GM23338 (cell line): ENCODE data around the gene ALOX15B. TPM values are rescaled to one million over a fixed set of nuclear protein-coding genes. Genes with fewer than 3 reads are reported as not detected.

Source experiments
- ATAC-seq: fragments of 200-7000 bp; cut with Tn5 transposase; 3 replicates; pipeline ENCODE4 v1.9.1; 2020
- DNase-seq: peaks from one replicate; pipeline ENCODE4 v3.0.0-alpha.2; 2015; ENCODE audit warnings: low spot score
- H2AFZ ChIP-seq: fragments of 200-600 bp; sonication (generic); 2 replicates; pipeline ENCODE4 v1.8.0; 2016; ENCODE audit warnings: antibody characterized with exemption, mild to moderate bottlenecking, moderate library complexity
- H3F3A ChIP-seq: fragments of 200-600 bp; sonication (generic); replicated peaks from 2 replicates; pipeline ENCODE4 v1.8.0; 2017; ENCODE audit warnings: antibody characterized with exemption, mixed run types, low read depth
- H3K27ac ChIP-seq: fragments of 200-600 bp; sonication (generic); 2 replicates; pipeline ENCODE4 v1.6.1; 2016; ENCODE audit warnings: low read depth
- H3K27me3 ChIP-seq: fragments of 200-600 bp; sonication (generic); 2 replicates; pipeline ENCODE4 v1.8.0; 2016; ENCODE audit warnings: mild to moderate bottlenecking, mixed run types, moderate library complexity; ENCODE audit not compliant: insufficient read depth
- H3K36me3 ChIP-seq: fragments of 200-600 bp; sonication (generic); 2 replicates; pipeline ENCODE4 v1.8.0; 2016; ENCODE audit warnings: mild to moderate bottlenecking; ENCODE audit not compliant: insufficient read depth
- H3K4me1 ChIP-seq: fragments of 200-600 bp; sonication (generic); 2 replicates; pipeline ENCODE4 v1.8.0; 2016; ENCODE audit warnings: mild to moderate bottlenecking, moderate library complexity; ENCODE audit not compliant: insufficient read depth
- H3K4me2 ChIP-seq: fragments of 200-600 bp; sonication (generic); 2 replicates; pipeline ENCODE4 v1.7.1; 2017; ENCODE audit warnings: mixed run types
- H3K4me3 ChIP-seq: fragments of 200-600 bp; sonication (generic); 2 replicates; pipeline ENCODE4 v1.6.1; 2016; ENCODE audit warnings: mixed run types
- H3K79me2 ChIP-seq: fragments of 200-600 bp; sonication (generic); replicated peaks from 2 replicates; pipeline ENCODE4 v1.8.0; 2017; ENCODE audit warnings: mild to moderate bottlenecking; ENCODE audit not compliant: insufficient read depth
- H3K9me2 ChIP-seq: fragments of 200-600 bp; sonication (generic); 2 replicates; pipeline ENCODE4 v1.8.0; 2017; ENCODE audit not compliant: insufficient read depth
- H4K20me1 ChIP-seq: fragments of 200-600 bp; sonication (generic); replicated peaks from 2 replicates; pipeline ENCODE4 v1.8.0; 2017; ENCODE audit warnings: mild to moderate bottlenecking; ENCODE audit not compliant: insufficient read depth
- H3K27ac Mint-ChIP-seq: 2 replicates; pipeline ENCODE4 v1.8.0; 2020; ENCODE audit warnings: inconsistent platforms, mild to moderate bottlenecking, moderate library complexity, mixed read lengths
- H3K27me3 Mint-ChIP-seq: 3 replicates; pipeline ENCODE4 v1.8.0; 2022; ENCODE audit warnings: low read depth, mild to moderate bottlenecking, moderate library complexity, mixed read lengths, inconsistent platforms; ENCODE audit not compliant: insufficient read depth, poor library complexity
- H3K36me3 Mint-ChIP-seq: 3 replicates; pipeline ENCODE4 v1.8.0; 2021; ENCODE audit warnings: low read depth, mild to moderate bottlenecking, inconsistent platforms, moderate library complexity, mixed read lengths
- H3K4me1 Mint-ChIP-seq: 3 replicates; pipeline ENCODE4 v1.8.0; 2020; ENCODE audit warnings: mild to moderate bottlenecking, inconsistent platforms, mixed read lengths
- H3K4me3 Mint-ChIP-seq: 3 replicates; pipeline ENCODE4 v1.8.0; 2021; ENCODE audit warnings: moderate library complexity, mild to moderate bottlenecking, inconsistent platforms, mixed read lengths
- H3K9me3 Mint-ChIP-seq: 3 replicates; pipeline ENCODE4 v1.8.0; 2020; ENCODE audit warnings: moderate library complexity, mild to moderate bottlenecking, inconsistent platforms, mixed read lengths
- EZH2phosphoT487 ChIP-seq: fragments of 200-600 bp; sonication (generic); IDR thresholded peaks from one replicate; pipeline ENCODE4 v1.8.1; 2018; ENCODE audit warnings: antibody characterized with exemption; ENCODE audit not compliant: unreplicated experiment
- JUNB ChIP-seq: IDR thresholded peaks from one replicate; pipeline ENCODE4 v1.6.1; 2016; ENCODE audit warnings: antibody characterized with exemption; ENCODE audit not compliant: unreplicated experiment
- NANOG ChIP-seq: IDR thresholded peaks from 2 replicates; pipeline ENCODE4 v1.6.1; 2016; ENCODE audit warnings: antibody characterized with exemption, borderline replicate concordance
- POLR2AphosphoS5 ChIP-seq: IDR thresholded peaks from 2 replicates; pipeline ENCODE4 v1.6.1; 2016; ENCODE audit warnings: antibody characterized with exemption, low read depth
- STAT1 ChIP-seq: IDR thresholded peaks from one replicate; pipeline ENCODE4 v1.6.1; 2016; ENCODE audit warnings: antibody characterized with exemption; ENCODE audit not compliant: unreplicated experiment
- ZNF114 ChIP-seq: fragments of 250-450 bp; sonication (Bioruptor Pico); IDR thresholded peaks from 2 replicates; pipeline ENCODE4 v1.5.0; 2020; ENCODE audit warnings: mild to moderate bottlenecking, moderate library complexity
- ZNF462 ChIP-seq: fragments of 250-450 bp; sonication (Bioruptor Pico); IDR thresholded peaks from 2 replicates; pipeline ENCODE4 v1.5.0; 2020; ENCODE audit warnings: mild to moderate bottlenecking, moderate library complexity
- polyA plus RNA-seq: library from polyadenylated mRNA; unstranded; fragments of >200 nt; fragmentation: Nextera tagmentation; extraction: Ambion mirVana; gene quantifications from 2 replicates; pipeline ENCODE4 v1.2.1, GENCODE V29; 2016
- total RNA-seq: library from RNA; depleted of rRNA; stranded (reverse); fragments of >200 nt; shearing (Covaris generic); gene quantifications from 2 replicates; pipeline ENCODE4 v1.2.3, GENCODE V29; 2014
- TF ChIP-seq, protein P1 (sequence below): IDR thresholded peaks from 2 replicates; pipeline ENCODE4 v1.6.1; 2016; ENCODE audit warnings: antibody characterized with exemption

ALOX15B gene
- total and polyA plus RNA-seq, 2 experiments from 2014 or later: 0.42 to 0.45 TPM

- no peaks in the 10 kb centered on the region for H3K9me2 ChIP-seq
- H3K4me3 ChIP-seq: no peak overlapping the region
- no peaks in the 10 kb centered on the region for H4K20me1 ChIP-seq
- no peak overlapping the region for H3K4me2 ChIP-seq
- ATAC-seq (no peak), DNase-seq (no peak)
- TF ChIP-seq STAT1: no peak
- no peak overlapping the region for H3K27ac ChIP-seq
- no peak overlapping the region for H3K27ac Mint-ChIP-seq
- peaks cover 19% of the 10 kb centered on the region for H3K27me3 ChIP-seq
- no peaks in the 10 kb centered on the region for H3K4me1 ChIP-seq
- no peak overlapping the region for H2AFZ ChIP-seq
- no peaks in the 10 kb centered on the region for H3K36me3 ChIP-seq
- peaks cover 9% of the 10 kb centered on the region for H3K4me1 Mint-ChIP-seq
- no peak overlapping the region for H3K4me3 Mint-ChIP-seq
- no peaks in the 10 kb centered on the region for H3F3A ChIP-seq
- H3K27me3 Mint-ChIP-seq: peaks cover 22% of the 10 kb centered on the region
- no peaks in the 10 kb centered on the region for H3K79me2 ChIP-seq
- no peaks in the 10 kb centered on the region for H3K9me3 Mint-ChIP-seq
- H3K36me3 Mint-ChIP-seq: no peaks in the 10 kb centered on the region
Observed at GRCh38 chr17:8019665-8020650, 18.9 kb upstream of the ALOX15B start.

DNA sequence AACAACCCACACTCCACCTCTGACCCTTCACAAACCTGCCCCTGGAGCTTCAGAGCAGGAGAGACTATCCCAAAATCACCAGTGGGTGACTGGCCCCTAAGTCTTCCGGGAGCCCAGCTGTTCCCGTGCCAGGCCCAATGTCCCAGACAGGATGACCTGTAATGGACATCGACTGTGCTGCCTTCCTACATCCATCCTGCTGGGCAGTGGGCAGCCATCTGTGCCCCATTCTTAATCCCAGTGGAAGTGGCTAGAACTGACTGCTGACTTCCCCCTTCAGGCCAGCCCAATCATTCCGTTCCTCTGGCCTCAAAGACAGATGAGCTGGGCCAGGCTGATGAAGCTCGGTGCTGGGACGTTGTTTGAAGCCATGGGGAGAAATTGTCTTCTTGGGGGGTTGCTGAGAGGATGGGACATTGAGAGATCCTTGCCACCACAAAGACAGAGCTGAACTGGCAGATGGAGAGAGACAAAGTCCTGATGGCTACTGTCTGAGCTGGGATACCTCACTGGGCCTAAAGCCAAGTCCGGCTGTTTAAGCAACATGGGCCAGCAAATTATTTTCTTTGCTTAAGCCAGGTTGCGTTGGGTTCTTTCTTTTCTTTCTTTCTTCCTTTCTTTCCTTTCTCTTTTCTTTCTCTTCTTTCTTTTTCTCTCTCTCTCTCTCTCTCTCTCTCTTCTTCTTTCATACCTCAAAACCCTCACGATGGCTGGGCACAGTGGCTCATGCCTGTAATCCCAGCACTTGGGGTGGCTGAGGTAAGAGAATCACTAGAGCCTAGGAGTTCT lies 17.9 kb upstream of the ALOX15B start:
- Mint-ChIP-seq H3K36me3 (no peaks in the 10 kb centered on the region), H3K27ac (no peak overlapping the region), H3K4me1 (peaks cover 9% of the 10 kb centered on the region), H3K4me3 (no peak overlapping the region), H3K27me3 (peaks cover 15% of the 10 kb centered on the region), H3K9me3 (no peaks in the 10 kb centered on the region)
- H2AFZ ChIP-seq: no peak overlapping the region
- no peaks in the 10 kb centered on the region for H3K9me2 ChIP-seq
- H4K20me1 ChIP-seq: no peaks in the 10 kb centered on the region
- H3K4me3 ChIP-seq: no peak overlapping the region
- H3K27me3 ChIP-seq: peaks cover 9% of the 10 kb centered on the region; the same call in 1 of the 2 replicates
- H3K36me3 ChIP-seq: no peaks in the 10 kb centered on the region
- no peak for DNase-seq
- ATAC-seq: no peak
- H3K4me2 ChIP-seq: no peak overlapping the region
- no peaks in the 10 kb centered on the region for H3K79me2 ChIP-seq
- no peaks in the 10 kb centered on the region for H3F3A ChIP-seq
- no peak overlapping the region for H3K27ac ChIP-seq
- no peaks in the 10 kb centered on the region for H3K4me1 ChIP-seq
- TF ChIP-seq EZH2phosphoT487 (no peak), ZNF114 (CRISPR knock-in tag) (no peak), POLR2AphosphoS5 (no peak), ZNF462 (CRISPR knock-in tag) (no peak), NANOG (no peak), STAT1 (no peak), JUNB (no peak)
- TF ChIP-seq, protein P1, sequence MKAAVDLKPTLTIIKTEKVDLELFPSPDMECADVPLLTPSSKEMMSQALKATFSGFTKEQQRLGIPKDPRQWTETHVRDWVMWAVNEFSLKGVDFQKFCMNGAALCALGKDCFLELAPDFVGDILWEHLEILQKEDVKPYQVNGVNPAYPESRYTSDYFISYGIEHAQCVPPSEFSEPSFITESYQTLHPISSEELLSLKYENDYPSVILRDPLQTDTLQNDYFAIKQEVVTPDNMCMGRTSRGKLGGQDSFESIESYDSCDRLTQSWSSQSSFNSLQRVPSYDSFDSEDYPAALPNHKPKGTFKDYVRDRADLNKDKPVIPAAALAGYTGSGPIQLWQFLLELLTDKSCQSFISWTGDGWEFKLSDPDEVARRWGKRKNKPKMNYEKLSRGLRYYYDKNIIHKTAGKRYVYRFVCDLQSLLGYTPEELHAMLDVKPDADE: no peak
